Measurements from ENCODE around the gene RHOT1.

DNA sequence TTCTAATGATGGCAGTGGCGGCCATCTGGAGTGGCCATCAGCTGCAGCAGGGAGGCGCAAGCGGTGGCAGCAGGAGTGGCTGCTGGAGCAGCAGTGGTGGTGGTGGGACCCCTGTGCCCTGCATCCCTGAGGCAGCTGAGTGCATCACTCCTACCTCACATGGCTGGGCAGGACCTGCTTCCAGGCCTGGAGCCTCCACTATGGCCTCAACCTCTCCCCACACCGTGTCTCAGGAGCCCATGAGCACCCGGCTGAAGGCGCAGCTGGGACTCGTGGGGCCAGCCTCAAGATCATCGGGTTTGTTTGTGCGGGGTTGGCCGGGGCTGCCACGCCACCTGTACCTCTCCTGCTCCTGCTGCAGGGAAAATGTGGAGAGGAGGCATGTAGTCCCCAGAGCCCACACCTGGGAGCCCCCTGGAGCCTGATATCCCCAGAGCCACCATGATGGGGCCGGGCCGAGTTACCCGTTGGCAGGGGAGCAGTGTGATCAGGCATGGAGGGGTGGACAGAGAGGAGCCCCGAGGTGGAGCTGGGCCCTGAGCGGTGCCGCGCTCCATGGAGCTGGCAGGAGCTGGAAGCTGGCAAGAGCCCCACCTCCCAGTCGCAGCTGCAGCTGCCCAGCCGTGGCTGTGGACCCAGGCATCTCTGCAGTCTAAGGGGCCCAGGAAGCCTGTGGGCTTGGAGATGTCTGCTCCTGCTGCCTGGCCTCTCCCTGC lies 16.7 kb downstream of the RHOT1 start:
- TF ChIP-seq POLR2AphosphoS5 (IDR thresholded peaks at IDR 0.05; ENCODE audit: low read depth, low read length), result no peak
- TF ChIP-seq, protein P1, sequence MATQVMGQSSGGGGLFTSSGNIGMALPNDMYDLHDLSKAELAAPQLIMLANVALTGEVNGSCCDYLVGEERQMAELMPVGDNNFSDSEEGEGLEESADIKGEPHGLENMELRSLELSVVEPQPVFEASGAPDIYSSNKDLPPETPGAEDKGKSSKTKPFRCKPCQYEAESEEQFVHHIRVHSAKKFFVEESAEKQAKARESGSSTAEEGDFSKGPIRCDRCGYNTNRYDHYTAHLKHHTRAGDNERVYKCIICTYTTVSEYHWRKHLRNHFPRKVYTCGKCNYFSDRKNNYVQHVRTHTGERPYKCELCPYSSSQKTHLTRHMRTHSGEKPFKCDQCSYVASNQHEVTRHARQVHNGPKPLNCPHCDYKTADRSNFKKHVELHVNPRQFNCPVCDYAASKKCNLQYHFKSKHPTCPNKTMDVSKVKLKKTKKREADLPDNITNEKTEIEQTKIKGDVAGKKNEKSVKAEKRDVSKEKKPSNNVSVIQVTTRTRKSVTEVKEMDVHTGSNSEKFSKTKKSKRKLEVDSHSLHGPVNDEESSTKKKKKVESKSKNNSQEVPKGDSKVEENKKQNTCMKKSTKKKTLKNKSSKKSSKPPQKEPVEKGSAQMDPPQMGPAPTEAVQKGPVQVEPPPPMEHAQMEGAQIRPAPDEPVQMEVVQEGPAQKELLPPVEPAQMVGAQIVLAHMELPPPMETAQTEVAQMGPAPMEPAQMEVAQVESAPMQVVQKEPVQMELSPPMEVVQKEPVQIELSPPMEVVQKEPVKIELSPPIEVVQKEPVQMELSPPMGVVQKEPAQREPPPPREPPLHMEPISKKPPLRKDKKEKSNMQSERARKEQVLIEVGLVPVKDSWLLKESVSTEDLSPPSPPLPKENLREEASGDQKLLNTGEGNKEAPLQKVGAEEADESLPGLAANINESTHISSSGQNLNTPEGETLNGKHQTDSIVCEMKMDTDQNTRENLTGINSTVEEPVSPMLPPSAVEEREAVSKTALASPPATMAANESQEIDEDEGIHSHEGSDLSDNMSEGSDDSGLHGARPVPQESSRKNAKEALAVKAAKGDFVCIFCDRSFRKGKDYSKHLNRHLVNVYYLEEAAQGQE (IDR thresholded peaks at IDR 0.05; ENCODE audit: insufficient read depth in 1 of 2, low read depth in 2 of 2, low read length in 2 of 2), result no peak

Data from PFSK-1 (cell line).